GM23338 (cell line): ENCODE measurements around the gene FAM204A. TPM values are rescaled to one million over a fixed set of nuclear protein-coding genes. Genes with fewer than 3 reads are reported as not detected.

Experiments
- ATAC-seq: fragments of 200-7000 bp; cut with Tn5 transposase; 3 replicates; pipeline ENCODE4 v1.9.1; 2020
- DNase-seq: peaks from one replicate; pipeline ENCODE4 v3.0.0-alpha.2; 2015; ENCODE audit warnings: low spot score
- H2AFZ ChIP-seq: fragments of 200-600 bp; sonication (generic); 2 replicates; pipeline ENCODE4 v1.8.0; 2016; ENCODE audit warnings: antibody characterized with exemption, mild to moderate bottlenecking, moderate library complexity
- H3F3A ChIP-seq: fragments of 200-600 bp; sonication (generic); replicated peaks from 2 replicates; pipeline ENCODE4 v1.8.0; 2017; ENCODE audit warnings: antibody characterized with exemption, mixed run types, low read depth
- H3K27ac ChIP-seq: fragments of 200-600 bp; sonication (generic); 2 replicates; pipeline ENCODE4 v1.6.1; 2016; ENCODE audit warnings: low read depth
- H3K27me3 ChIP-seq: fragments of 200-600 bp; sonication (generic); 2 replicates; pipeline ENCODE4 v1.8.0; 2016; ENCODE audit warnings: mild to moderate bottlenecking, mixed run types, moderate library complexity; ENCODE audit not compliant: insufficient read depth
- H3K36me3 ChIP-seq: fragments of 200-600 bp; sonication (generic); 2 replicates; pipeline ENCODE4 v1.8.0; 2016; ENCODE audit warnings: mild to moderate bottlenecking; ENCODE audit not compliant: insufficient read depth
- H3K4me1 ChIP-seq: fragments of 200-600 bp; sonication (generic); 2 replicates; pipeline ENCODE4 v1.8.0; 2016; ENCODE audit warnings: mild to moderate bottlenecking, moderate library complexity; ENCODE audit not compliant: insufficient read depth
- H3K4me2 ChIP-seq: fragments of 200-600 bp; sonication (generic); 2 replicates; pipeline ENCODE4 v1.7.1; 2017; ENCODE audit warnings: mixed run types
- H3K4me3 ChIP-seq: fragments of 200-600 bp; sonication (generic); 2 replicates; pipeline ENCODE4 v1.6.1; 2016; ENCODE audit warnings: mixed run types
- H3K79me2 ChIP-seq: fragments of 200-600 bp; sonication (generic); replicated peaks from 2 replicates; pipeline ENCODE4 v1.8.0; 2017; ENCODE audit warnings: mild to moderate bottlenecking; ENCODE audit not compliant: insufficient read depth
- H3K9me2 ChIP-seq: fragments of 200-600 bp; sonication (generic); 2 replicates; pipeline ENCODE4 v1.8.0; 2017; ENCODE audit not compliant: insufficient read depth
- H4K20me1 ChIP-seq: fragments of 200-600 bp; sonication (generic); replicated peaks from 2 replicates; pipeline ENCODE4 v1.8.0; 2017; ENCODE audit warnings: mild to moderate bottlenecking; ENCODE audit not compliant: insufficient read depth
- H3K27ac Mint-ChIP-seq: 2 replicates; pipeline ENCODE4 v1.8.0; 2020; ENCODE audit warnings: inconsistent platforms, mild to moderate bottlenecking, moderate library complexity, mixed read lengths
- H3K27me3 Mint-ChIP-seq: 3 replicates; pipeline ENCODE4 v1.8.0; 2022; ENCODE audit warnings: low read depth, mild to moderate bottlenecking, moderate library complexity, mixed read lengths, inconsistent platforms; ENCODE audit not compliant: insufficient read depth, poor library complexity
- H3K36me3 Mint-ChIP-seq: 3 replicates; pipeline ENCODE4 v1.8.0; 2021; ENCODE audit warnings: low read depth, mild to moderate bottlenecking, inconsistent platforms, moderate library complexity, mixed read lengths
- H3K4me1 Mint-ChIP-seq: 3 replicates; pipeline ENCODE4 v1.8.0; 2020; ENCODE audit warnings: mild to moderate bottlenecking, inconsistent platforms, mixed read lengths
- H3K4me3 Mint-ChIP-seq: 3 replicates; pipeline ENCODE4 v1.8.0; 2021; ENCODE audit warnings: moderate library complexity, mild to moderate bottlenecking, inconsistent platforms, mixed read lengths
- H3K9me3 Mint-ChIP-seq: 3 replicates; pipeline ENCODE4 v1.8.0; 2020; ENCODE audit warnings: moderate library complexity, mild to moderate bottlenecking, inconsistent platforms, mixed read lengths
- CREB1 ChIP-seq: fragments of 250-450 bp; sonication (Bioruptor Pico); IDR thresholded peaks from 2 replicates; pipeline ENCODE4 v1.5.0; 2020; ENCODE audit warnings: low read depth, mild to moderate bottlenecking, moderate library complexity
- ETS1 ChIP-seq: IDR thresholded peaks from 2 replicates; pipeline ENCODE4 v1.6.1; 2016; ENCODE audit warnings: antibody characterized with exemption
- EZH2 ChIP-seq: fragments of 200-600 bp; sonication (generic); IDR thresholded peaks from one replicate; pipeline ENCODE4 v1.8.0; 2017; ENCODE audit warnings: antibody characterized with exemption, mild to moderate bottlenecking, low read depth; ENCODE audit not compliant: unreplicated experiment
- EZH2phosphoT487 ChIP-seq: fragments of 200-600 bp; sonication (generic); IDR thresholded peaks from one replicate; pipeline ENCODE4 v1.8.1; 2018; ENCODE audit warnings: antibody characterized with exemption; ENCODE audit not compliant: unreplicated experiment
- JUNB ChIP-seq: IDR thresholded peaks from one replicate; pipeline ENCODE4 v1.6.1; 2016; ENCODE audit warnings: antibody characterized with exemption; ENCODE audit not compliant: unreplicated experiment
- NANOG ChIP-seq: IDR thresholded peaks from 2 replicates; pipeline ENCODE4 v1.6.1; 2016; ENCODE audit warnings: antibody characterized with exemption, borderline replicate concordance
- POLR2AphosphoS5 ChIP-seq: IDR thresholded peaks from 2 replicates; pipeline ENCODE4 v1.6.1; 2016; ENCODE audit warnings: antibody characterized with exemption, low read depth
- REST ChIP-seq: IDR thresholded peaks from one replicate; pipeline ENCODE4 v1.6.1; 2018; ENCODE audit warnings: antibody characterized with exemption; ENCODE audit not compliant: unreplicated experiment
- STAT1 ChIP-seq: IDR thresholded peaks from one replicate; pipeline ENCODE4 v1.6.1; 2016; ENCODE audit warnings: antibody characterized with exemption; ENCODE audit not compliant: unreplicated experiment
- ZNF114 ChIP-seq: fragments of 250-450 bp; sonication (Bioruptor Pico); IDR thresholded peaks from 2 replicates; pipeline ENCODE4 v1.5.0; 2020; ENCODE audit warnings: mild to moderate bottlenecking, moderate library complexity
- polyA plus RNA-seq: library from polyadenylated mRNA; unstranded; fragments of >200 nt; fragmentation: Nextera tagmentation; extraction: Ambion mirVana; gene quantifications from 2 replicates; pipeline ENCODE4 v1.2.1, GENCODE V29; 2016
- total RNA-seq: library from RNA; depleted of rRNA; stranded (reverse); fragments of >200 nt; shearing (Covaris generic); gene quantifications from 2 replicates; pipeline ENCODE4 v1.2.3, GENCODE V29; 2014
- TF ChIP-seq, protein P1 (sequence below), 2 experiments: fragments of 200-600 bp in 1 of 2; sonication (generic) in 1 of 2; conservative IDR thresholded peaks; 2 replicates each; pipeline versions ENCODE4 v1.5.1 to v1.6.1; 2016 to 2017; ENCODE audit warnings: antibody characterized with exemption in 2 of 2, low read depth in 2 of 2, mild to moderate bottlenecking in 2 of 2, moderate library complexity in 1 of 2

FAM204A gene
- total and polyA plus RNA-seq, 2 experiments from 2014 or later, result 31.6 to 72.0 TPM

GRCh38 chr10:118282670-118283069 lies 59.5 kb downstream of the FAM204A start:
- no peaks in the 10 kb centered on the region for H3K27me3 ChIP-seq
- no peaks in the 10 kb centered on the region for H3K79me2 ChIP-seq
- Mint-ChIP-seq H3K4me1 (peaks cover 5% of the 10 kb centered on the region; the same call in 1 of the 3 replicates), H3K27ac (no peak overlapping the region), H3K9me3 (peaks cover 5% of the 10 kb centered on the region; the same call in 2 of the 3 replicates), H3K36me3 (no peaks in the 10 kb centered on the region), H3K4me3 (no peak overlapping the region), H3K27me3 (peaks cover 9% of the 10 kb centered on the region)
- H3K27ac ChIP-seq, result no peak overlapping the region
- H3K4me1 ChIP-seq, result peaks cover 10% of the 10 kb centered on the region
- TF ChIP-seq, protein P1, sequence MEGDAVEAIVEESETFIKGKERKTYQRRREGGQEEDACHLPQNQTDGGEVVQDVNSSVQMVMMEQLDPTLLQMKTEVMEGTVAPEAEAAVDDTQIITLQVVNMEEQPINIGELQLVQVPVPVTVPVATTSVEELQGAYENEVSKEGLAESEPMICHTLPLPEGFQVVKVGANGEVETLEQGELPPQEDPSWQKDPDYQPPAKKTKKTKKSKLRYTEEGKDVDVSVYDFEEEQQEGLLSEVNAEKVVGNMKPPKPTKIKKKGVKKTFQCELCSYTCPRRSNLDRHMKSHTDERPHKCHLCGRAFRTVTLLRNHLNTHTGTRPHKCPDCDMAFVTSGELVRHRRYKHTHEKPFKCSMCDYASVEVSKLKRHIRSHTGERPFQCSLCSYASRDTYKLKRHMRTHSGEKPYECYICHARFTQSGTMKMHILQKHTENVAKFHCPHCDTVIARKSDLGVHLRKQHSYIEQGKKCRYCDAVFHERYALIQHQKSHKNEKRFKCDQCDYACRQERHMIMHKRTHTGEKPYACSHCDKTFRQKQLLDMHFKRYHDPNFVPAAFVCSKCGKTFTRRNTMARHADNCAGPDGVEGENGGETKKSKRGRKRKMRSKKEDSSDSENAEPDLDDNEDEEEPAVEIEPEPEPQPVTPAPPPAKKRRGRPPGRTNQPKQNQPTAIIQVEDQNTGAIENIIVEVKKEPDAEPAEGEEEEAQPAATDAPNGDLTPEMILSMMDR (conservative IDR thresholded peaks at IDR 0.05; ENCODE audit: low read depth in 2 of 2), result no peak
- TF ChIP-seq POLR2AphosphoS5, result no peak
- TF ChIP-seq ETS1, result no peak
- TF ChIP-seq ZNF114, result no peak
- TF ChIP-seq EZH2phosphoT487, result no peak
- no peak for TF ChIP-seq REST
- no peak for TF ChIP-seq STAT1
- TF ChIP-seq NANOG, result no peak
- TF ChIP-seq JUNB, result no peak
- H3K9me2 ChIP-seq, result no peaks in the 10 kb centered on the region
- H3K4me2 ChIP-seq, result no peak overlapping the region
- no peaks in the 10 kb centered on the region for H3K36me3 ChIP-seq
- H3K4me3 ChIP-seq, result no peak overlapping the region
- no peaks in the 10 kb centered on the region for H3F3A ChIP-seq
- ATAC-seq (no peak), DNase-seq (no peak)
- no peaks in the 10 kb centered on the region for H4K20me1 ChIP-seq
- H2AFZ ChIP-seq, result no peak overlapping the region

DNA sequence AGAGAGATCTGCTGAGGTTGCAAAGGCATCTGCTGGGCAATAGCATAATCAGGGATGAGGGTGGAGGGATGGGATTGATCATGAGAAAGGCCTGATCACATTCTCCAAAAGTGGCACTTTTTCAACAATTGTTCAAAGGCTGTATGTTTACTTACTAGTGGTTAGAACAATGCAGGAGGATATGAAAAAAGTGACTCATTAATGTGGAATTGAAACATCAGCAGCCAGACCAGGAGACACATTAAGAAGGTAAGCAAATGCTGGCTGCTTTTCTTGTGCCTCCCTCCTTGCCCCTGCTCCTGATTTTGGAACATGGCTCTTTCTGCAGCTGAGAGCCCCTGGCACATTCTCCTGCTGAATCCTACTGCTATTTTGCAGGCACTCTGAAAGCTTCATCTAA lies 63.5 kb downstream of the FAM204A start:
- Histone ChIP-seq H3K36me3 (no peaks in the 10 kb centered on the region), H2AFZ (no peak overlapping the region), H4K20me1 (no peaks in the 10 kb centered on the region), H3K9me2 (no peaks in the 10 kb centered on the region), H3F3A (no peaks in the 10 kb centered on the region), H3K4me1 (no peaks in the 10 kb centered on the region), H3K27me3 (no peaks in the 10 kb centered on the region), H3K4me3 (no peak overlapping the region), H3K79me2 (no peaks in the 10 kb centered on the region), H3K4me2 (no peak overlapping the region), H3K27ac (no peak overlapping the region)
- Mint-ChIP-seq H3K27ac (no peak overlapping the region), H3K36me3 (0 out of 3 replicates have a peak, but pooled peaks cover 4% of the 10 kb centered on the region), H3K4me3 (no peak overlapping the region), H3K27me3 (peaks cover 5% of the 10 kb centered on the region), H3K9me3 (peaks cover 10% of the 10 kb centered on the region; the same call in 2 of the 3 replicates), H3K4me1 (no peaks in the 10 kb centered on the region)
- no peak for DNase-seq
- ATAC-seq, result no peak
- no peak for TF ChIP-seq CREB1 (CRISPR knock-in tag)
- TF ChIP-seq REST, result no peak
- TF ChIP-seq STAT1, result no peak
- TF ChIP-seq, protein P1 (conservative IDR thresholded peaks at IDR 0.05; ENCODE audit: low read depth in 2 of 2), result no peak
- no peak for TF ChIP-seq JUNB
- TF ChIP-seq ZNF114, result no peak
- TF ChIP-seq NANOG, result no peak
- TF ChIP-seq EZH2phosphoT487, result no peak
- no peak for TF ChIP-seq POLR2AphosphoS5
- TF ChIP-seq EZH2, result no peak
